HEK293 (cell line): ENCODE data around the gene S100PBP.

Source experiments
- CTCF ChIP-seq: fragments of 450-650 bp; formaldehyde crosslinking; IDR thresholded peaks from 2 replicates; pipeline ENCODE4 v1.5.1; 2016; ENCODE audit warnings: missing biosample characterization, missing genetic modification characterization
- ZNF280D ChIP-seq: fragments of 450-650 bp; formaldehyde crosslinking; IDR thresholded peaks from 2 replicates; pipeline ENCODE4 v1.5.1; 2016; ENCODE audit warnings: missing biosample characterization, missing genetic modification characterization
- ZNF791 ChIP-seq: fragments of 450-650 bp; formaldehyde crosslinking; IDR thresholded peaks from 2 replicates; pipeline ENCODE4 v1.5.1; 2016; ENCODE audit warnings: missing biosample characterization, missing genetic modification characterization

GRCh38 chr1:32779242-32779641 lies 38.2 kb upstream of the S100PBP start:
- TF ChIP-seq CTCF (tag by site-specific recombination) (no peak), ZNF280D (tag by site-specific recombination) (no peak), ZNF791 (tag by site-specific recombination) (no peak)
